CD14-positive monocyte (primary cell): ENCODE results near the gene NMNAT3. TPM values are rescaled to one million over a fixed set of nuclear protein-coding genes. Genes with fewer than 3 reads are reported as not detected.

Experiments used
- DNase-seq, 3 donors: peaks; one replicate each; pipeline ENCODE4 v3.0.0-alpha.2; 2011 to 2022
- H2AFZ ChIP-seq: 2 replicates; pipeline ENCODE4 v1.6.0; 2012; ENCODE audit warnings: mild to moderate bottlenecking, low read depth, low read length, inconsistent platforms; ENCODE audit not compliant: insufficient read depth, poor library complexity, severe bottlenecking
- H3K27ac ChIP-seq, 2 donors: 1 replicate in 1 of 2; 2 replicates in 1 of 2; pipeline ENCODE4 v1.5.1; 2012 to 2013; ENCODE audit warnings: low read length in 2 of 2, control low read depth in 1 of 2, inconsistent platforms in 1 of 2, low read depth in 1 of 2, mild to moderate bottlenecking in 1 of 2
- H3K27me3 ChIP-seq, 2 donors: one replicate each; pipeline versions ENCODE4 v1.6.0 to v1.6.1; 2011 to 2013; ENCODE audit warnings: low read length in 2 of 2; ENCODE audit not compliant: control insufficient read depth in 2 of 2, insufficient read depth in 2 of 2
- H3K36me3 ChIP-seq, 2 donors: replicated peaks in 1 of 2; 1 replicate in 1 of 2; 2 replicates in 1 of 2; pipeline versions ENCODE4 v1.5.1 to v1.6.1; 2012 to 2013; ENCODE audit warnings: low read length in 2 of 2, control low read depth in 1 of 2, inconsistent platforms in 1 of 2, mild to moderate bottlenecking in 1 of 2; ENCODE audit not compliant: insufficient read depth in 2 of 2, control insufficient read depth in 1 of 2
- H3K4me1 ChIP-seq, 2 donors: 1 replicate in 1 of 2; 2 replicates in 1 of 2; pipeline versions ENCODE4 v1.5.1 to v1.6.1; 2012 to 2013; ENCODE audit warnings: low read length in 2 of 2, control low read depth in 1 of 2, inconsistent platforms in 1 of 2, mild to moderate bottlenecking in 1 of 2, moderate library complexity in 1 of 2; ENCODE audit not compliant: insufficient read depth in 2 of 2, control insufficient read depth in 1 of 2
- H3K4me2 ChIP-seq: replicated peaks from 2 replicates; pipeline ENCODE3; 2012; ENCODE audit warnings: low read length, moderate library complexity, mild to moderate bottlenecking; ENCODE audit not compliant: poor library complexity, severe bottlenecking; ENCODE audit errors: extremely low read depth
- H3K4me3 ChIP-seq, 3 experiments: fragments of 200-600 bp in 1 of 3; sonication (generic) in 1 of 3; replicated peaks in 1 of 3; 1 replicate in 2 of 3; 2 replicates in 1 of 3; pipeline ENCODE4 v1.5.1; 2011 to 2013; ENCODE audit warnings: low read length in 3 of 3, mild to moderate bottlenecking in 3 of 3, control low read depth in 2 of 3, low read depth in 2 of 3, inconsistent platforms in 1 of 3, moderate library complexity in 1 of 3
- H3K79me2 ChIP-seq: 2 replicates; pipeline ENCODE4 v1.6.0; 2012; ENCODE audit warnings: mild to moderate bottlenecking, control low read depth, inconsistent platforms, low read length, moderate library complexity; ENCODE audit not compliant: insufficient read depth
- H3K9ac ChIP-seq: 2 replicates; pipeline ENCODE4 v1.6.0; 2017; ENCODE audit warnings: low read length, mild to moderate bottlenecking; ENCODE audit not compliant: insufficient read depth, poor library complexity, severe bottlenecking
- H3K9me3 ChIP-seq, 2 donors: replicated peaks in 1 of 2; 1 replicate in 1 of 2; 2 replicates in 1 of 2; pipeline versions ENCODE4 v1.5.1 to v1.6.1; 2012 to 2013; ENCODE audit warnings: low read length in 2 of 2, control low read depth in 1 of 2; ENCODE audit not compliant: control insufficient read depth in 1 of 2, insufficient read depth in 1 of 2
- H4K20me1 ChIP-seq: 2 replicates; pipeline ENCODE4 v1.6.0; 2012; ENCODE audit warnings: mild to moderate bottlenecking, low read length, control low read depth, moderate library complexity; ENCODE audit not compliant: insufficient read depth
- H3K27ac Mint-ChIP-seq, 7 donors: one replicate each; pipeline ENCODE4 v1.8.0; 2020; ENCODE audit warnings: mild to moderate bottlenecking in 7 of 7, mixed read lengths in 7 of 7, moderate library complexity in 6 of 7, inconsistent platforms in 2 of 7
- H3K27me3 Mint-ChIP-seq, 3 donors: one replicate each; pipeline ENCODE4 v1.8.0; 2021 to 2022; ENCODE audit warnings: low read depth in 3 of 3, mild to moderate bottlenecking in 3 of 3, mixed read lengths in 3 of 3, moderate library complexity in 3 of 3, inconsistent platforms in 1 of 3
- H3K36me3 Mint-ChIP-seq, 2 donors: one replicate each; pipeline ENCODE4 v1.8.0; 2020; ENCODE audit warnings: mixed read lengths in 2 of 2, inconsistent platforms in 1 of 2, mild to moderate bottlenecking in 1 of 2
- H3K4me1 Mint-ChIP-seq: one replicate; pipeline ENCODE4 v1.8.0; 2020; ENCODE audit warnings: mild to moderate bottlenecking, mixed read lengths
- H3K4me3 Mint-ChIP-seq, 2 donors: one replicate each; pipeline ENCODE4 v1.8.0; 2020; ENCODE audit warnings: mild to moderate bottlenecking in 2 of 2, mixed read lengths in 2 of 2, moderate library complexity in 1 of 2
- H3K9me3 Mint-ChIP-seq, 7 donors: one replicate each; pipeline ENCODE4 v1.8.0; 2020 to 2022; ENCODE audit warnings: mixed read lengths in 7 of 7, mild to moderate bottlenecking in 6 of 7, moderate library complexity in 6 of 7, inconsistent platforms in 2 of 7
- CTCF ChIP-seq: fragments of 200-600 bp; IDR thresholded peaks from one replicate; pipeline ENCODE4 v1.8.0; 2022; ENCODE audit warnings: antibody characterized with exemption, mild to moderate bottlenecking
- WGBS: methylation state at CpG from one replicate; pipeline ENCODE4 v1.1.5; 2013; ENCODE audit warnings: missing lambda C conversion rate; ENCODE audit not compliant: insufficient coverage; 5-methylcytosine and 5-hydroxymethylcytosine counted together
- intact Hi-C, 2 donors: fragments of 100-400 bp; cut with micrococcal nuclease; formaldehyde crosslinking; loops; one replicate each; pipeline versions ENCODE4 v1.15.0 to v1.15.1; 2023
- polyA plus RNA-seq, 3 donors: library from polyadenylated mRNA; depleted of rRNA in 1 of 3; unstranded in 2 of 3; stranded (reverse) in 1 of 3; fragments of 300-500 nt in 2 of 3; fragments of >200 nt in 1 of 3; fragmentation: Illumina TruSeq in 2 of 3; gene quantifications; 1 replicate in 2 of 3; 2 replicates in 1 of 3; pipeline ENCODE4 v1.2.3, GENCODE V29; 2012 to 2021

The NMNAT3 gene
- polyA plus RNA-seq, 3 donors: 1.4 to 5.7 (median 2.9) TPM

DNA sequence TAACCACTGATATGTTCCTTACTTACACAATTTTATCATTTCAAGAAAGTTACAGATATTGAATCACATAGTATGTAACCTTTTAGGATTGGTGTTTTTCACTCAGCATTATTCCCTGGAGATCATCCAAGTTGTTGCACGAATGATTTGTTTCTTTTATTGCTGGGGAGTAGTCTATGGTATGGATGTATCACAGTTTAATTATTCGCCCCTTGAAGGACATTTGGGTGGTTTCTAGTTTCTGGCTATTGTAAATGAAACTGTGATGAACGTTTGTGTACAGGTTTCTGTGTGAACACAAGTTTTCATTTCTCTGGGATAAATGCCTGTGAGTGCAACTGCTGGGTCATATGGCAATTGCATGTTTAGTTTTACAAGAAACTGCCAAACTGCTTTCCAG, 68.8 kb downstream of the NMNAT3 start:
- intact Hi-C loops: no loop called here
- no peaks in the 10 kb centered on the region for H3K9me3 Mint-ChIP-seq
- H3K36me3 Mint-ChIP-seq: no peaks in the 10 kb centered on the region
- no peaks in the 10 kb centered on the region for H3K36me3 ChIP-seq
- TF ChIP-seq CTCF: no peak
- WGBS: 93% methylated on average over 2 of the region's 3 CpGs
- DNase-seq: no peak
- H3K27ac Mint-ChIP-seq: no peak overlapping the region
- H3K4me3 Mint-ChIP-seq: no peak overlapping the region
- H3K9ac ChIP-seq: no peak overlapping the region
- H3K27ac ChIP-seq: no peak overlapping the region
- no peak overlapping the region for H3K4me3 ChIP-seq
- H3K9me3 ChIP-seq: no peaks in the 10 kb centered on the region
- H3K27me3 Mint-ChIP-seq: no peaks in the 10 kb centered on the region
- H3K4me1 ChIP-seq: no peaks in the 10 kb centered on the region
- no peaks in the 10 kb centered on the region for H3K27me3 ChIP-seq
- H2AFZ ChIP-seq: no peak overlapping the region
- H3K79me2 ChIP-seq: no peaks in the 10 kb centered on the region
- H3K4me1 Mint-ChIP-seq: peaks cover 5% of the 10 kb centered on the region
- no peak overlapping the region for H3K4me2 ChIP-seq
- H4K20me1 ChIP-seq: no peaks in the 10 kb centered on the region

- Histone ChIP-seq H3K4me2 (no peak overlapping the region), H4K20me1 (no peaks in the 10 kb centered on the region), H3K36me3 (no peaks in the 10 kb centered on the region), H3K4me1 (no peaks in the 10 kb centered on the region), H3K27me3 (no peaks in the 10 kb centered on the region), H2AFZ (no peak overlapping the region), H3K9ac (no peak overlapping the region), H3K27ac (no peak overlapping the region), H3K79me2 (no peaks in the 10 kb centered on the region), H3K9me3 (no peaks in the 10 kb centered on the region), H3K4me3 (no peak overlapping the region)
- 100% methylated on average over 2 of the region's 3 CpGs for WGBS
- Mint-ChIP-seq H3K4me1 (peaks cover 5% of the 10 kb centered on the region), H3K27me3 (no peaks in the 10 kb centered on the region), H3K9me3 (no peaks in the 10 kb centered on the region), H3K36me3 (no peaks in the 10 kb centered on the region), H3K27ac (no peak overlapping the region), H3K4me3 (no peak overlapping the region)
- no peak for DNase-seq
- TF ChIP-seq CTCF: no peak
- intact Hi-C loops: no loop called here
Observed at GRCh38 chr3:139608108-139608380, 69.7 kb downstream of the NMNAT3 start.
